Type B pancreatic cell (in vitro differentiated cells): ENCODE data around the gene ULK4. TPM values are rescaled to one million over a fixed set of nuclear protein-coding genes. Genes with fewer than 3 reads are reported as not detected.

Source experiments
- DNase-seq: peaks from one replicate; pipeline ENCODE4 v3.0.0; 2021; ENCODE audit warnings: mixed read lengths; ENCODE audit not compliant: unreplicated experiment; ENCODE audit errors: extremely low spot score
- H3K27ac Mint-ChIP-seq: 2 replicates; pipeline ENCODE4 v1.8.0; 2021; ENCODE audit warnings: mild to moderate bottlenecking, mixed read lengths
- H3K27me3 Mint-ChIP-seq: 2 replicates; pipeline ENCODE4 v1.8.0; 2021; ENCODE audit warnings: mixed read lengths
- H3K36me3 Mint-ChIP-seq: 2 replicates; pipeline ENCODE4 v1.8.0; 2021; ENCODE audit warnings: mixed read lengths
- H3K4me1 Mint-ChIP-seq: one replicate; pipeline ENCODE4 v1.8.0; 2021; ENCODE audit warnings: mixed read lengths; ENCODE audit not compliant: unreplicated experiment
- H3K4me3 Mint-ChIP-seq: 2 replicates; pipeline ENCODE4 v1.8.0; 2021; ENCODE audit warnings: mild to moderate bottlenecking, mixed read lengths
- H3K9me3 Mint-ChIP-seq: 2 replicates; pipeline ENCODE4 v1.8.0; 2021; ENCODE audit warnings: mixed read lengths
- total RNA-seq: library from RNA; stranded (reverse); gene quantifications from 2 replicates; pipeline ENCODE4 v1.2.1, GENCODE V29; 2021; ENCODE audit warnings: low replicate concordance
- TF ChIP-seq, protein P1 (sequence below): fragments of 200-600 bp; sonication (generic); conservative IDR thresholded peaks from 2 replicates; pipeline ENCODE4 v1.5.0; 2021; ENCODE audit warnings: antibody characterized with exemption, mild to moderate bottlenecking

Gene ULK4
- total RNA-seq, 1 donor from 2014 or later = 10.7 TPM

DNA sequence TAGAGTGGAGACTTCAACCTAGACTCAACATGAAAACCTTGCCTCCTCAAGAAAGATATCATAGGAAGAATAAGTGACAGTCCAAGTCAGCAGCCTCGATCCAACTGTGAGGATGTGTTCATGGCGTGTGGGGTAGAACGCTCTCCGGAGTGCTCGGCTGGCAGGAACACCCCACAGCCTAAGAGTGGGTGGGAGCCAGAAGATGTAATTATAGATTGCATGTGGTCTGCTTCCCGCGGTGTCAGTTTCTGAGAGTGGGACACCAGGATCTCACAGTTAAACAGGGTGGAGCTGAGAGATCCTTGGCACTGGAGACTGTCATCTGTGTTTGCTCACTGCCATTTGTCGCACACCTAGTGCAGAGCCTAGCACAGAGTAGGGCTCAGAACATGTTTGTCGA is 604.6 kb downstream of the ULK4 start:
- TF ChIP-seq, protein P1, sequence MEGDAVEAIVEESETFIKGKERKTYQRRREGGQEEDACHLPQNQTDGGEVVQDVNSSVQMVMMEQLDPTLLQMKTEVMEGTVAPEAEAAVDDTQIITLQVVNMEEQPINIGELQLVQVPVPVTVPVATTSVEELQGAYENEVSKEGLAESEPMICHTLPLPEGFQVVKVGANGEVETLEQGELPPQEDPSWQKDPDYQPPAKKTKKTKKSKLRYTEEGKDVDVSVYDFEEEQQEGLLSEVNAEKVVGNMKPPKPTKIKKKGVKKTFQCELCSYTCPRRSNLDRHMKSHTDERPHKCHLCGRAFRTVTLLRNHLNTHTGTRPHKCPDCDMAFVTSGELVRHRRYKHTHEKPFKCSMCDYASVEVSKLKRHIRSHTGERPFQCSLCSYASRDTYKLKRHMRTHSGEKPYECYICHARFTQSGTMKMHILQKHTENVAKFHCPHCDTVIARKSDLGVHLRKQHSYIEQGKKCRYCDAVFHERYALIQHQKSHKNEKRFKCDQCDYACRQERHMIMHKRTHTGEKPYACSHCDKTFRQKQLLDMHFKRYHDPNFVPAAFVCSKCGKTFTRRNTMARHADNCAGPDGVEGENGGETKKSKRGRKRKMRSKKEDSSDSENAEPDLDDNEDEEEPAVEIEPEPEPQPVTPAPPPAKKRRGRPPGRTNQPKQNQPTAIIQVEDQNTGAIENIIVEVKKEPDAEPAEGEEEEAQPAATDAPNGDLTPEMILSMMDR = no peak
- DNase-seq = no peak
- Mint-ChIP-seq H3K4me3 (no peak overlapping the region), H3K27me3 (no peaks in the 10 kb centered on the region), H3K4me1 (peaks cover under 1% of the 10 kb centered on the region), H3K36me3 (peaks cover 4% of the 10 kb centered on the region), H3K27ac (no peak overlapping the region), H3K9me3 (no peaks in the 10 kb centered on the region)

DNA sequence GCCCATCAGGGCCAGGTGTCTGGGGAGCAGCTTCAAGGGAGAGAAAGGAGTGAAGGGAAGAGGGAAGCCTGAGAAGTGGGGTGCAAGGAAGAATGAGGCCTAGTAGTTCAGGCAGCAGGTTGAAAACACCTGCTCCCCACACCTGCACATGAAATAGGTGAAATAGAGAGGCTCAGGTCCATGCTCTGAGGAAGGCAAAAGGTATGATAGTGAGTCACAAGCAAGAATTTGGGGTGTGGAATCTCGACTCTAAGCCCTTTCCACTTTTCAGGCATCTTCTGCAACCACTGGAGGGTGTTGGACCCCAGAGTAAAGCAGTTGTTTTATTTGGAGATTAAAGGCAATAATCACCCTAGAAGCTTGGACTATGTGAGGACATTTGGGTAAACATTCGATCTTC is 605.1 kb downstream of the ULK4 start:
- Mint-ChIP-seq H3K27me3 (no peaks in the 10 kb centered on the region), H3K4me1 (no peaks in the 10 kb centered on the region), H3K27ac (no peak overlapping the region), H3K36me3 (peaks cover 4% of the 10 kb centered on the region), H3K4me3 (no peak overlapping the region), H3K9me3 (no peaks in the 10 kb centered on the region)
- TF ChIP-seq, protein P1 = no peak
- DNase-seq = no peak

DNA sequence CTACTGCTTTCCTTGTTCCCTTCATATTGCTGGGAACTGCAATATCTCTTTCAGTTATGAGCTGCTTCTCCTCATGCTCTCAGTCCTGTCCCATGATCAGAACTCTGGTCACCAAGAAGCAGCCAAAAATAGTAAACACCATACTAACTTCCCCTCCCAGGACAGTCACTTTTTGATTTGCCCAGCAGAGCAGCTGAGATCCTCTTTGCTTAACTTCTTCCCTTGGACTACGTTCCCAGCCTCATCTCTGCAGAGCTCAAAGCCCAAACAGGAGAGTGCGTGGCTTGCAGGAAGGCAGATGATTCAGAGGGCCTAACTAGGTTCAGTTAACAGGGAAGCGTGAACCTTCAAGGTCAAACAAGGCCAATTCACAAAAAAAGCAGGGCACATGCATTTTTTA is 609.4 kb downstream of the ULK4 start:
- Mint-ChIP-seq H3K36me3 (no peaks in the 10 kb centered on the region), H3K4me1 (no peaks in the 10 kb centered on the region)
- DNase-seq = no peak

DNA sequence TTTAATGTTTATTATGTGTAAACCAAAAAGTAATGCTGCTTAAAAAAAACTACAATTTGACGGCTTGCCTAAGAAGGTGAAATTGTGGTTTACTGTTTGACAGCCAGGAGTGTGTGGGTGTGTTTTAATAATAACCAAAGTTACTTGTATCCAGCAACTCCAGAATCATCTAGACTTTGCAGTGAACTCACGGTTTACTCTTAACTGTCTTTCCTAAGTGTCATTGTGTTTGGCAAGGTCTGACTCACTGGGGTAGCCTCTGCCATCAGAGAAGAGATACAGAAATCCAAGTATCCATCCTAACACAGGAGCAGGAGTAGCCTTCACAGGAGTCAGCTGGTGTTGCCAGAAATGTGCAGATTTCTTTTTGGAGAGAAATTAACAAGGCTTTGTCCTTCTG is 611.5 kb downstream of the ULK4 start:
- no peaks in the 10 kb centered on the region for H3K9me3 Mint-ChIP-seq
- TF ChIP-seq, protein P1 = no peak
- H3K27ac Mint-ChIP-seq = no peak overlapping the region
- DNase-seq = no peak
- no peaks in the 10 kb centered on the region for H3K27me3 Mint-ChIP-seq
- H3K4me3 Mint-ChIP-seq = no peak overlapping the region
- H3K4me1 Mint-ChIP-seq = no peaks in the 10 kb centered on the region
- H3K36me3 Mint-ChIP-seq = no peaks in the 10 kb centered on the region

More for the DNA sequence above, 609.4 kb downstream of the ULK4 start:
- no peak overlapping the region for H3K4me3 Mint-ChIP-seq
- TF ChIP-seq, protein P1 = no peak
- H3K9me3 Mint-ChIP-seq = no peaks in the 10 kb centered on the region
- no peaks in the 10 kb centered on the region for H3K27me3 Mint-ChIP-seq
- no peak overlapping the region for H3K27ac Mint-ChIP-seq

DNA sequence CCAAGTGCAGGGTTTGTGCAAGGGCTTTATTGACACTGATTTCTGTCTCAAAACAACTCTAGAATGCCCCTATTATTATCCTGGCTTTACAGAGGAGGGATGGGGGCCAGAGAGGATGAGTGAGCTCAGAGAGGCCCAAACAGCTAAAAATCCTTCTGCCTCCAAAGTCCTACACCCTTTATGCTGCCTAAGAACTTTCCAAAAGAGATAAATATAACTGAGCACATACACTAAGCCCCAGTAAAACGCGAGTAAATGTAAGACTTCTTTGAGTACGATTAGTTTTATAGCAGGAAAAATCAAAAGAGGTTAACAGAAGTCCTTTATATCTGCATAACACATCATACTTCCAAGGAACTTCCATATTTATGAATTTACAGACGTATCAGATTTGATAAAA is 613.5 kb downstream of the ULK4 start:
- no peaks in the 10 kb centered on the region for H3K27me3 Mint-ChIP-seq
- H3K4me1 Mint-ChIP-seq = no peaks in the 10 kb centered on the region
- no peaks in the 10 kb centered on the region for H3K36me3 Mint-ChIP-seq
- DNase-seq = no peak
- H3K4me3 Mint-ChIP-seq = no peak overlapping the region
- H3K9me3 Mint-ChIP-seq = no peaks in the 10 kb centered on the region
- H3K27ac Mint-ChIP-seq = no peak overlapping the region
- TF ChIP-seq, protein P1 = no peak

DNA sequence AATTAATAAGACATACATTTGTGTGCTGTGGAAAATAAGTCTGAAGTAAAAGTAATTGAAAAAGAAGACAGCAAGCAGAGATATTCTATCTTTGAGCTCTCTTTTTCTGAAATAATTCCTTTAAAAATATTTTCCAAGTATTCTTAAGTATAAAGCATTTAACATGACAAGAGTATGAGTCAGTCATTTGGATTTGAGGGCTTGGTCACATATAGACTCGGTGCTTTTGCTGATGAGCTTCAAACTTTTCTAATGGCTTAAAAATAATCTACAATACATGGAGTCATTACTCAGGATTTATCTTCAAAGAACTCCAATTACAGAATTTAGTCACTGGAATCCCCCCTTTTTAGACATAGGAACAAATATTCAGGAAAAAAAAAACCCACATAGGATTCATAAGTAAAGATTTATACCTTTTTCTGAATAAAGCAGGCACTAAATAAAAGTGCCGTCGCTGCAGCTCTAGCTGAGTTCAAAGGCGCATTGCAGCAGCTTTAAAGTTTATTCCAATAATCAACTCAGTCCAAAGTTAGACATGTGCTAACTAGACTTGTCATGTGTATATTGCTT is 615.1 kb downstream of the ULK4 start:
- TF ChIP-seq, protein P1 = no peak
- Mint-ChIP-seq H3K4me3 (no peak overlapping the region), H3K4me1 (no peaks in the 10 kb centered on the region), H3K27ac (no peak overlapping the region), H3K9me3 (no peaks in the 10 kb centered on the region), H3K36me3 (no peaks in the 10 kb centered on the region), H3K27me3 (no peaks in the 10 kb centered on the region)
- DNase-seq = no peak
